HAP-1 (cell line): ENCODE results near the gene PIP5K1C.

Source experiments
- DNase-seq, 2 experiments: peaks; one replicate each; pipeline ENCODE4 v3.0.0-alpha.2; 2016 to 2020; ENCODE audit warnings: low spot score in 2 of 2
- H3K27me3 ChIP-seq: fragments of 250-450 bp; sonication (Bioruptor Pico); 2 replicates; pipeline ENCODE4 v1.5.1; 2020; ENCODE audit warnings: low read depth, mild to moderate bottlenecking, moderate library complexity
- H3K36me3 ChIP-seq: fragments of 250-450 bp; sonication (Bioruptor Pico); replicated peaks from 2 replicates; pipeline ENCODE4 v1.5.1; 2020; ENCODE audit warnings: mild to moderate bottlenecking
- H3K4me1 ChIP-seq: fragments of 250-450 bp; sonication (Bioruptor Pico); 2 replicates; pipeline ENCODE4 v1.5.1; 2020; ENCODE audit warnings: mild to moderate bottlenecking
- H3K4me3 ChIP-seq: fragments of 250-450 bp; sonication (Bioruptor Pico); 2 replicates; pipeline ENCODE4 v1.5.1; 2020; ENCODE audit warnings: mild to moderate bottlenecking, moderate library complexity
- H3K9me3 ChIP-seq: fragments of 250-450 bp; sonication (Bioruptor Pico); 2 replicates; pipeline ENCODE4 v1.5.1; 2020; ENCODE audit warnings: mild to moderate bottlenecking, moderate library complexity
- in situ Hi-C: fragments of 300-500 bp; cut with MboI; formaldehyde crosslinking; loops from 3 replicates; pipeline ENCODE4 v1.14.3; 2020; ENCODE audit warnings: low sequenced_read_pairs, inconsistent platforms, mixed read lengths

Gene PIP5K1C

GRCh38 chr19:3695124-3695733 lies 5.0 kb downstream of the PIP5K1C start:
- in situ Hi-C loops = no loop called here
- H3K4me3 ChIP-seq = no peak overlapping the region
- no peak for DNase-seq
- H3K36me3 ChIP-seq = no peaks in the 10 kb centered on the region
- H3K4me1 ChIP-seq = no peaks in the 10 kb centered on the region
- H3K9me3 ChIP-seq = no peaks in the 10 kb centered on the region
- no peaks in the 10 kb centered on the region for H3K27me3 ChIP-seq

GRCh38 chr19:3694361-3695123 lies 5.7 kb downstream of the PIP5K1C start:
- H3K4me1 ChIP-seq = no peaks in the 10 kb centered on the region
- no peaks in the 10 kb centered on the region for H3K9me3 ChIP-seq
- in situ Hi-C loops = no loop called here
- DNase-seq = no peak
- no peaks in the 10 kb centered on the region for H3K27me3 ChIP-seq
- no peak overlapping the region for H3K4me3 ChIP-seq
- no peaks in the 10 kb centered on the region for H3K36me3 ChIP-seq

GRCh38 chr19:3693025-3693925 lies 7.0 kb downstream of the PIP5K1C start:
- H3K9me3 ChIP-seq = no peaks in the 10 kb centered on the region
- no peaks in the 10 kb centered on the region for H3K27me3 ChIP-seq
- no peak overlapping the region for H3K4me3 ChIP-seq
- in situ Hi-C loops = no loop called here
- H3K36me3 ChIP-seq = no peaks in the 10 kb centered on the region
- no peaks in the 10 kb centered on the region for H3K4me1 ChIP-seq
- DNase-seq = no peak

- H3K27me3 ChIP-seq = no peaks in the 10 kb centered on the region
- H3K9me3 ChIP-seq = no peaks in the 10 kb centered on the region
- no peak overlapping the region for H3K4me3 ChIP-seq
- H3K4me1 ChIP-seq = no peaks in the 10 kb centered on the region
- DNase-seq = peak in 1 of 2 experiments; percentile 61
- in situ Hi-C loops = no loop called here
- no peaks in the 10 kb centered on the region for H3K36me3 ChIP-seq
Measured at GRCh38 chr19:3692141-3693024, 7.9 kb downstream of the PIP5K1C start.

- in situ Hi-C loops = no loop called here
- no peak overlapping the region for H3K4me3 ChIP-seq
- H3K27me3 ChIP-seq = no peaks in the 10 kb centered on the region
- no peaks in the 10 kb centered on the region for H3K4me1 ChIP-seq
- H3K9me3 ChIP-seq = no peaks in the 10 kb centered on the region
- H3K36me3 ChIP-seq = no peaks in the 10 kb centered on the region
- DNase-seq = no peak
Measured at GRCh38 chr19:3691726-3692125, 8.5 kb downstream of the PIP5K1C start.

GRCh38 chr19:3691372-3691716 lies 8.9 kb downstream of the PIP5K1C start:
- no peaks in the 10 kb centered on the region for H3K9me3 ChIP-seq
- no peak overlapping the region for H3K4me3 ChIP-seq
- H3K27me3 ChIP-seq = no peaks in the 10 kb centered on the region
- H3K4me1 ChIP-seq = no peaks in the 10 kb centered on the region
- DNase-seq = no peak
- H3K36me3 ChIP-seq = no peaks in the 10 kb centered on the region
- in situ Hi-C loops = no loop called here

GRCh38 chr19:3690551-3691371 lies 9.5 kb downstream of the PIP5K1C start:
- no peaks in the 10 kb centered on the region for H3K27me3 ChIP-seq
- in situ Hi-C loops = no loop called here
- H3K4me1 ChIP-seq = no peaks in the 10 kb centered on the region
- no peak overlapping the region for H3K4me3 ChIP-seq
- DNase-seq = no peak
- no peaks in the 10 kb centered on the region for H3K36me3 ChIP-seq
- H3K9me3 ChIP-seq = no peaks in the 10 kb centered on the region

- H3K9me3 ChIP-seq = no peaks in the 10 kb centered on the region
- H3K4me1 ChIP-seq = no peaks in the 10 kb centered on the region
- in situ Hi-C loops = no loop called here
- no peaks in the 10 kb centered on the region for H3K36me3 ChIP-seq
- no peak overlapping the region for H3K4me3 ChIP-seq
- H3K27me3 ChIP-seq = no peaks in the 10 kb centered on the region
- no peak for DNase-seq
Measured at GRCh38 chr19:3687774-3688706, 12.2 kb downstream of the PIP5K1C start.

GRCh38 chr19:3687393-3687773 lies 12.9 kb downstream of the PIP5K1C start:
- Histone ChIP-seq H3K27me3 (no peaks in the 10 kb centered on the region), H3K4me1 (no peaks in the 10 kb centered on the region), H3K9me3 (no peaks in the 10 kb centered on the region), H3K36me3 (no peaks in the 10 kb centered on the region), H3K4me3 (no peak overlapping the region)
- no peak for DNase-seq
- in situ Hi-C loops = no loop called here

GRCh38 chr19:3684817-3685410 lies 15.4 kb downstream of the PIP5K1C start:
- Histone ChIP-seq H3K9me3 (no peaks in the 10 kb centered on the region), H3K36me3 (no peaks in the 10 kb centered on the region), H3K4me1 (no peaks in the 10 kb centered on the region), H3K4me3 (no peak overlapping the region), H3K27me3 (no peaks in the 10 kb centered on the region)
- in situ Hi-C loops = no loop called here
- no peak for DNase-seq

GRCh38 chr19:3684054-3684816 lies 16.0 kb downstream of the PIP5K1C start:
- Histone ChIP-seq H3K4me3 (no peak overlapping the region), H3K9me3 (no peaks in the 10 kb centered on the region), H3K4me1 (no peaks in the 10 kb centered on the region), H3K36me3 (no peaks in the 10 kb centered on the region), H3K27me3 (no peaks in the 10 kb centered on the region)
- DNase-seq = no peak
- in situ Hi-C loops = no loop called here
